Fibroblast of peridontal ligament (primary cell): ENCODE measurements around the gene INSYN2A.

Experiments
- DNase-seq: peaks from one replicate; pipeline ENCODE4 v3.0.0-alpha.2; 2010; ENCODE audit errors: extremely low read depth

INSYN2A gene

DNA sequence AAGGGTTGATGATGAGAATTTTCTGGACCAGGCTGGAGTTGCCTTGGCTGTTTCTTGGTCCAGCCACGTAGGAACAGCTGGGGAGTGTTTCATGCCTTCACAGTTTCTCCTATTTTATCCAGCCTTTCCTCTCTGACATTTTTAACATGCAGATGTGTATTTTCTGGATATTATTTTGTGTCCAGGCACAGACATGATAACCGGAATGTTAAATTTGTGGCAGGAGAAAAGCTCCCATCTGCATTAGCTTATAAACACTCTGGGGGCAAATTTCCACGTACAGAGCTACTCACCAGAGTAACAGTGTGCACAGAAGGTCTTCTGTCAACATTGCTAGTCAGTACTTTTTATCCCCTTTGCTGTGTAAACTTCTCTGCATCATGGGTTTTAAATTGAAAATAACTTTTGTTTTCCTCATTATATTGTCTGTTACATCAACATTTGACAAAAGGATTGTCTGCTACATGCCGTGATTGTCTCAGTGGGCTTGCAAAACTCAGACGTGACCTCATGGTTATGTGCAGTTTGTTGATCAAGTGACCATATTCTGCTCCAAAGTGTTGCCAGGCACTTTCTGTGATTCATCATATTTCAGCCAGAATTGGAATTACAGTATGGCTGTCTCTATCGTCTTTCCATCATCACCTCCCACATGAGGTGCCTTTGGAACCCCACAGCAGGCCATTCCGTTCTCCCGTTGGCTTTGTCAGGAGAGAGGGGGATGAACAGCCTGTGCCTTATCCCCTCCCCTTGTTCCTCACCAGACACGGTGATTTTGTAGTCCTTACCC is 41.4 kb downstream of the INSYN2A start:
- peak; percentile 72 for DNase-seq

GRCh38 chr10:127153181-127153580 is 43.2 kb downstream of the INSYN2A start:
- peak; percentile 74 for DNase-seq

GRCh38 chr10:127151981-127152699 is 44.3 kb downstream of the INSYN2A start:
- DNase-seq = no peak

- DNase-seq = no peak
Measured at GRCh38 chr10:127151541-127151940, 44.9 kb downstream of the INSYN2A start.

DNA sequence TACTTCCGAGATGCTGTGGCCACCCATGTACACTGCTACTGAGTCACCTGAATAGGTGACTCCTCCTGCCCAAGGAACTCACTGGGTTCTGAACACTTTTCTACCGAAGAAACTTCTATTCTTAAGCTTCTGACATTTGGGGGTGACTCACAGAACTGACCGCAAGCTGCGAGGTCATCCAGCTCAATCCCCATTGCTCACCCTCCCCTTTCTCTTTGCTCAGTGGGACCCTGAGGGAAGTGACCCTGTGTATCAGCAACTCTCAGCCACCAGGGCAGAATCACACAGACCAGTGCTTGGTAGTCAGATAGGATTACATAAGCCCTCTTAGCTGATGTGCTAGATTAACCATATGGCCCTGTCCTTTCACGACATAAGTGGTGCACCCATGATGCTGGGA is 46.3 kb downstream of the INSYN2A start:
- peak; percentile 43 for DNase-seq

- DNase-seq = peak; percentile 31
Measured at GRCh38 chr10:127149501-127150081, 46.8 kb downstream of the INSYN2A start.

GRCh38 chr10:127148933-127149220 is 47.5 kb downstream of the INSYN2A start:
- DNase-seq = peak; percentile 72

DNA sequence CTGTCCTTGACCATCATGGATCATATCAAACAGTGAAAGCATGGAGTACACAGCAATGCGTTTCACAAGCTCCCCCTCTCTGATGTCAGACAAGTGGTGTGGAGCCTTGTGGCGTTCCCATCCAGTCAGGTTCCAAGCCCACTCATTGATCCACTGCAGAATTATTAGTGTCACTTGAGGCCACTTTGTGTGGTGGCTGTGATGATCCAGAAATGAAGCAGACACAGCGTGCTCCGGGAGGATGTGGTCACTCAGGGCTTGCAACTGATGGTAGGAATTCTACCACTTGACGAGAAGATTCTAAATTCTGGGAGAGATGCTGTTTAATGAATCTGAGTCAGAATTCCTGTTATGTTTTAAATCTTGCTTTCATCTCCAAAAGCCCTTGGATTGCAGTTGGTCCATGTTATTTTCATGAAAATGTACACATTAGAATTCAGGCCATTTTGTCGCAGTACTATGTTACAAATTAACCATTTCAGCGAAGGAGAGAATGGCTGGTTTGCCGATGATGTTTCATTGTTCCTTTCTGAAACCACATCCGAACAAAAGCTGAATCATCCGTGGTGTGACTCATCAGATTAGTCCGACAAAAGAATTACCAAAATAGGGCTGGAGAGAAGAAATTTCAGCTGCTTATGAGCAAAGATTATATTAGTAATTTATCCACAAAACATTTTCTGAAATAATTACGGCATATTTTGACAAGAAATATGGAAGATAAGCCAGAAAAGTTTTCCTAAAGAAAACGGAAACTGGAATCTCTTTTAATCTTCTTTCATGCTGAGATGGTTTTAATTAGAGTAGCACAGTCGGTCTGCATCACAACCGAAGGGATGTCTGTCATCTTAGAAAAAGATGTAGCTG is 48.1 kb downstream of the INSYN2A start:
- peak; percentile 88 for DNase-seq

- DNase-seq = no peak
Measured at GRCh38 chr10:127146661-127147060, 49.7 kb downstream of the INSYN2A start.
